H1 (cell line): Measurements from ENCODE around the gene NHSL2.

Source experiments
- CEBPB ChIP-seq: IDR thresholded peaks from 2 replicates; pipeline ENCODE4 v1.6.1; 2012; ENCODE audit warnings: low read depth, low read length
- CHD1 ChIP-seq: IDR thresholded peaks from 2 replicates; pipeline ENCODE4 v1.6.1; 2012; ENCODE audit warnings: low read depth, low read length, improper control_type of control experiment
- FOSL1 ChIP-seq: IDR thresholded peaks from 2 replicates; pipeline ENCODE4 v1.6.1; 2011; ENCODE audit warnings: mild to moderate bottlenecking, low read depth, low read length, moderate library complexity; ENCODE audit not compliant: insufficient read depth
- HDAC6 ChIP-seq: IDR thresholded peaks from one replicate; pipeline ENCODE4 v1.7.1; 2012; ENCODE audit warnings: low read depth, mild to moderate bottlenecking, inconsistent platforms, low read length, moderate library complexity
- POLR2A ChIP-seq, 2 experiments: IDR thresholded peaks; 1 replicate in 1 of 2; 2 replicates in 1 of 2; pipeline ENCODE4 v1.6.1; 2011; ENCODE audit warnings: low read depth in 2 of 2, low read length in 2 of 2, mild to moderate bottlenecking in 2 of 2; ENCODE audit errors: control extremely low read depth in 1 of 2
- POLR2AphosphoS5 ChIP-seq: IDR thresholded peaks from 2 replicates; pipeline ENCODE4 v1.6.1; 2011; ENCODE audit warnings: low read depth, low read length
- RAD21 ChIP-seq, 2 experiments: IDR thresholded peaks in 1 of 2; conservative IDR thresholded peaks in 1 of 2; 2 replicates each; pipeline ENCODE4 v1.6.1; 2011; ENCODE audit warnings: low read depth in 2 of 2, low read length in 2 of 2, improper control_type of control experiment in 1 of 2, inconsistent platforms in 1 of 2, mild to moderate bottlenecking in 1 of 2, moderate library complexity in 1 of 2
- RFX5 ChIP-seq: IDR thresholded peaks from 2 replicates; pipeline ENCODE4 v1.6.1; 2011; ENCODE audit warnings: low read depth, low read length, improper control_type of control experiment, borderline replicate concordance
- SP2 ChIP-seq: IDR thresholded peaks from 2 replicates; pipeline ENCODE4 v1.6.1; 2012; ENCODE audit warnings: mild to moderate bottlenecking, low read length, inconsistent platforms
- SP4 ChIP-seq: IDR thresholded peaks from 2 replicates; pipeline ENCODE4 v1.6.1; 2012; ENCODE audit warnings: low read length, inconsistent platforms
- TBP ChIP-seq: IDR thresholded peaks from 2 replicates; pipeline ENCODE4 v1.6.1; 2011; ENCODE audit warnings: low read depth, low read length, improper control_type of control experiment
- TF ChIP-seq, protein P1 (sequence below), 3 experiments: IDR thresholded peaks; 1 replicate in 2 of 3; 2 replicates in 1 of 3; pipeline versions ENCODE4 v1.5.1 to v1.6.1; 2011; ENCODE audit warnings: low read length in 3 of 3, mild to moderate bottlenecking in 3 of 3, inconsistent platforms in 2 of 3, low read depth in 1 of 3, moderate library complexity in 1 of 3; ENCODE audit not compliant: insufficient read depth in 1 of 3; ENCODE audit errors: control extremely low read depth in 1 of 3
- TF ChIP-seq, protein P2 (sequence below): IDR thresholded peaks from 2 replicates; pipeline ENCODE4 v1.6.1; 2011; ENCODE audit warnings: low read length, improper control_type of control experiment

DNA sequence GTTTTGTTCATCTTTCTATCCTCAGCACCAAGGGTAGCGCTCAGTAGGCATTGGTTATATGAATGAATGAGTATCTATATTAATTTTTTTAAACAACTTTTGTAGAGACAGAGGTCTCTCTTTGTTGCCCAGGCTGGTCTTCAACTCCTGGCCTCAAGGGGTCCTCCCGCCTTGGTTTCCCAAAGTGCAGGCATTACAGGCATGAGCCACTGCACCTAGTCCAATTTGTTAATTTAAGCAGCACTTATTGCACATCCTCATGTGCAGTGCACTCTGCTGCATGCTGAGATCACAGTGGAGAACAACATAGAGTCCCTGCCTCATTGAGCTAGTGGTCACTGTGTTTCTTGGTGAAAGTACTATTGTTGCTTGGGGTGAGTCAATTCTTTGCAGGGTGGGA, 94.4 kb downstream of the NHSL2 start:
- TF ChIP-seq, protein P1, sequence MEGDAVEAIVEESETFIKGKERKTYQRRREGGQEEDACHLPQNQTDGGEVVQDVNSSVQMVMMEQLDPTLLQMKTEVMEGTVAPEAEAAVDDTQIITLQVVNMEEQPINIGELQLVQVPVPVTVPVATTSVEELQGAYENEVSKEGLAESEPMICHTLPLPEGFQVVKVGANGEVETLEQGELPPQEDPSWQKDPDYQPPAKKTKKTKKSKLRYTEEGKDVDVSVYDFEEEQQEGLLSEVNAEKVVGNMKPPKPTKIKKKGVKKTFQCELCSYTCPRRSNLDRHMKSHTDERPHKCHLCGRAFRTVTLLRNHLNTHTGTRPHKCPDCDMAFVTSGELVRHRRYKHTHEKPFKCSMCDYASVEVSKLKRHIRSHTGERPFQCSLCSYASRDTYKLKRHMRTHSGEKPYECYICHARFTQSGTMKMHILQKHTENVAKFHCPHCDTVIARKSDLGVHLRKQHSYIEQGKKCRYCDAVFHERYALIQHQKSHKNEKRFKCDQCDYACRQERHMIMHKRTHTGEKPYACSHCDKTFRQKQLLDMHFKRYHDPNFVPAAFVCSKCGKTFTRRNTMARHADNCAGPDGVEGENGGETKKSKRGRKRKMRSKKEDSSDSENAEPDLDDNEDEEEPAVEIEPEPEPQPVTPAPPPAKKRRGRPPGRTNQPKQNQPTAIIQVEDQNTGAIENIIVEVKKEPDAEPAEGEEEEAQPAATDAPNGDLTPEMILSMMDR (IDR thresholded peaks at IDR 0.05; ENCODE audit: control extremely low read depth in 1 of 3, insufficient read depth in 1 of 3, low read depth in 1 of 3, low read length in 3 of 3) = no peak
- TF ChIP-seq TBP = no peak
- TF ChIP-seq SP2 = no peak
- TF ChIP-seq CEBPB = no peak
- no peak for TF ChIP-seq POLR2A (IDR thresholded peaks at IDR 0.05; ENCODE audit: control extremely low read depth in 1 of 2, low read depth in 2 of 2, low read length in 2 of 2)
- TF ChIP-seq FOSL1 = no peak
- TF ChIP-seq RAD21 (IDR thresholded peaks at IDR 0.05 in 1 of 2, conservative IDR thresholded peaks at IDR 0.05 in 1 of 2; ENCODE audit: low read depth in 2 of 2, low read length in 2 of 2) = no peak
- TF ChIP-seq, protein P2, sequence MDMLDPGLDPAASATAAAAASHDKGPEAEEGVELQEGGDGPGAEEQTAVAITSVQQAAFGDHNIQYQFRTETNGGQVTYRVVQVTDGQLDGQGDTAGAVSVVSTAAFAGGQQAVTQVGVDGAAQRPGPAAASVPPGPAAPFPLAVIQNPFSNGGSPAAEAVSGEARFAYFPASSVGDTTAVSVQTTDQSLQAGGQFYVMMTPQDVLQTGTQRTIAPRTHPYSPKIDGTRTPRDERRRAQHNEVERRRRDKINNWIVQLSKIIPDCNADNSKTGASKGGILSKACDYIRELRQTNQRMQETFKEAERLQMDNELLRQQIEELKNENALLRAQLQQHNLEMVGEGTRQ = no peak
- no peak for TF ChIP-seq CHD1
- TF ChIP-seq RFX5 = no peak
- no peak for TF ChIP-seq POLR2AphosphoS5
- no peak for TF ChIP-seq SP4
- no peak for TF ChIP-seq HDAC6
